GM10266 (cell line): ENCODE measurements around the gene ODAD3.
"Not testable (repeated sequence)": the region's sequence is repeated elsewhere in the genome, so short reads cannot be mapped to it uniquely, and the experiment has no call there.

Source experiments
- DNase-seq: peaks from one replicate; pipeline ENCODE4 v3.0.0; 2012; ENCODE audit errors: extremely low spot score
- TF ChIP-seq, protein P1 (sequence below): IDR thresholded peaks from 2 replicates; pipeline ENCODE4 v1.5.1; 2012; ENCODE audit warnings: mild to moderate bottlenecking, low read depth; ENCODE audit not compliant: control insufficient read depth, insufficient read depth; ENCODE audit errors: missing control alignments

The ODAD3 gene

GRCh38 chr19:11457831-11458230, 22.9 kb upstream of the ODAD3 start:
- no peak for DNase-seq
- TF ChIP-seq, protein P1, sequence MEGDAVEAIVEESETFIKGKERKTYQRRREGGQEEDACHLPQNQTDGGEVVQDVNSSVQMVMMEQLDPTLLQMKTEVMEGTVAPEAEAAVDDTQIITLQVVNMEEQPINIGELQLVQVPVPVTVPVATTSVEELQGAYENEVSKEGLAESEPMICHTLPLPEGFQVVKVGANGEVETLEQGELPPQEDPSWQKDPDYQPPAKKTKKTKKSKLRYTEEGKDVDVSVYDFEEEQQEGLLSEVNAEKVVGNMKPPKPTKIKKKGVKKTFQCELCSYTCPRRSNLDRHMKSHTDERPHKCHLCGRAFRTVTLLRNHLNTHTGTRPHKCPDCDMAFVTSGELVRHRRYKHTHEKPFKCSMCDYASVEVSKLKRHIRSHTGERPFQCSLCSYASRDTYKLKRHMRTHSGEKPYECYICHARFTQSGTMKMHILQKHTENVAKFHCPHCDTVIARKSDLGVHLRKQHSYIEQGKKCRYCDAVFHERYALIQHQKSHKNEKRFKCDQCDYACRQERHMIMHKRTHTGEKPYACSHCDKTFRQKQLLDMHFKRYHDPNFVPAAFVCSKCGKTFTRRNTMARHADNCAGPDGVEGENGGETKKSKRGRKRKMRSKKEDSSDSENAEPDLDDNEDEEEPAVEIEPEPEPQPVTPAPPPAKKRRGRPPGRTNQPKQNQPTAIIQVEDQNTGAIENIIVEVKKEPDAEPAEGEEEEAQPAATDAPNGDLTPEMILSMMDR, result no peak

GRCh38 chr19:11457115-11457514, 22.2 kb upstream of the ODAD3 start:
- TF ChIP-seq, protein P1, result no peak
- no peak for DNase-seq

GRCh38 chr19:11456659-11457058, 21.7 kb upstream of the ODAD3 start:
- no peak for DNase-seq

GRCh38 chr19:11455233-11455554, 20.3 kb upstream of the ODAD3 start:
- not testable (repeated sequence) for DNase-seq

More at GRCh38 chr19:11456659-11457058, 21.7 kb upstream of the ODAD3 start:
- TF ChIP-seq, protein P1, result no peak

DNA sequence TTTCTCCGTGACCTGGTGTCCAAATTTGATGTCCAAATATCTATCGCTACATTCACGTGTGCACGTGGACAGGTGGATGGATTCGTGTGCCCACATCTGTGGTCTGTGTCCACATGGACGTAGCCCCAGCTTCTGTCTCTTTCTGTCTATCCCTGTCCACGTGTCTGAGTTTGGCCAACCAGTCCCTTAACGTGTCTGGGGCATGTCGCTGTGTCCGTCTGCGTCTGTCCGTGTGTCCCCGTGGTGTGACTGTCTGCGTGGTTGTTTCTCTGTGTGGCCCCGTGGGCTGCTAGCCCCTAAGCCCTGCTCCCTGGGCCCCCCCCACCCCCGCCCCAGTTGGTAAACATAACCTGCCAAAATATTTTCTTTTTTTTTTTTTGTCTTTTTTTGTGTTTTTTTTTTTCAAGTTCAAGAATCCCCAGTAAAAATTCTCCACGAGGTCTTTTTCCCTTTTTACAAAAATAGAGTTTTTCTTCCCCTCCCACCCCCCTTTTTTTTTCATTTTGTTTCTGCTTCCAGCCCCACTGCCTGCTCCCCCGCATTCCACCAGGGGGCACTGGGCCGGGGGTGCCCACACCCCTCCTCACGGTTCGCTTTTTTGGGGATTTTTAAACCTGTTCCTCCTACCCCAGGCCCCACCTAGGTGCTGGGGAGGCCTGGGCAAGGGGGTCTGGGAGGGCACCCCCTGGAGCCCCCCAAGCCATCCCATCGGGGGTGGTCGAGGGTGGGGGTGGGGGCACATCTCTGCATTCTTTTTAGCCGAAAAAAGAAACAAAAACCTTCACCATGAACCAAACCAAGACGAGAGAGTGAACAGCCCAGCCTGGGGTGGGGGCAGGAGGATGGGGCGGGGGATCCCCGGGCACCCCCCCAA, 18.8 kb upstream of the ODAD3 start:
- TF ChIP-seq, protein P1, result peak; percentile 49
- peak; percentile 80 for DNase-seq

DNA sequence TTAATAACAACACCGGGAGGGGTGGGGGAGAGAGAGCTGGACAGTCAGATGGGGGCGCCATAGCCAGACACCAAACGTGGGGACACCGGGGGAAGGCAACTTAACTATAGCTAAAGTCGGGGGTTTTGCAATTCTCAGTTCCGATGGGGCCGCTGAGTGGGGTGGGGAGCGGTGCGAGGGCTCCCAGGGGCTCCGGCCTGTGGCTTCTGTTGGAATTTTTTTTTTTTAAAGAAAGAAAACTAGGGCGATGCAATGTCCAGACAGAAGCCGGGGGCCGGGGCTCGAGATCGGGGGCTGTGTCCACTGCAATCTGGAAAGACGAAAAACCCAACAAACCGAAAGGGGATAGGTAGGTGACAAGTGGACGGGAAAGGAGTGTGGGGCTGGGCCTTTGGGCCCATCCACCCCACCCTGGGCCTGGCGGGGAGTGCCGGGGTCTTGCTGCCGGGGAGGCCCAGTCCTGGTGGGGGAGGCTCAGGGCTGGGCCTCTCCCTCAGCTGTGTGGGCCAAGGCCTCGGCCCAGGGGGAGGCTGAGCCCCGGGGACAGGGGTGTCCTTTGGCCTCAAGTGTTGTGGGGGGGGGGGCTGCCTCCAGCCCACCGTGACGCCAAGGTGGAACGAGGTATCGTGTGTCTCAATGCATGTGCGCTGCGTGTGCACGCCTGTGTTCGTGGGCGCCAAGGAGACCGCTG, 17.8 kb upstream of the ODAD3 start:
- peak; percentile 45 for DNase-seq
- TF ChIP-seq, protein P1, result peak; percentile 25

DNA sequence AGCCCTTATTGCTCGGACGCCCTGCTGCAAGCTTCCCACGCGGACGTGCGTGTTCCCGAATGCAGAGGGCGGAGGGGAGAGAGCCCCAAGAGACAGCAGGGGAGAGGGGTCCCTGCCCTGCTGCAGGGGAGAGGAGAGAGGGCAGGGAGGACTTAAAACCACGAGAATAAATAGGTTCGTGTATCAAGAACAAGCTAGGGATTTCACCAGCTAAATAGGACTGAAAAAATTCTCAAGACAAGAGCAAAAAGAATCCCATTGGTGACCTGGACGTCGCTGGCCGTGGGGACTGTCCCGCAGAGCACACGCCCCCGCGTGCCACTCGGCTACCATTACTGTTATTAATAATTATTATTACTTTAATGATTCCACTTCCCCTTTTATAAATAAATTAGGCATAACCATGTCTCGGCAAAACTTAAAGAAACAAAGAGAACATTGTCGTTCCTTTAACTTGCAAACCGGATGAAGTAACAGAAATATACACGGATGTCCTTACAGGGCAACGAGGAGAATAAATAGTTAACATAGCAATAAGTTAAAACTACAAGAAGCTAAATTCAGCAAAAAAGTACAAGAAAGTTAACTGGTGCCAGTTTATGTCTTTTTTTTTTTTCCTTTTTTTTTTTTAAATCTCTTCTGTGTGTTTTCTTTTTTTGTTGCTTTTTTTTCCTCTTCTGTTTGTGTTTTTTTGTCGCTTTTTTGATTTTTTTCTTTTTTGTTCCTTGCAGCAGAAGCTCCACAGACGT, 17.1 kb upstream of the ODAD3 start:
- TF ChIP-seq, protein P1, result no peak
- DNase-seq, result peak; percentile 85
